ENCODE data around the gene NREP. TPM values are rescaled to one million over a fixed set of nuclear protein-coding genes. Genes with fewer than 3 reads are reported as not detected.
A peak's percentile ranks its signal among the peaks of the same experiment; 100 is the strongest.

The NREP gene
- total RNA-seq, 1 donor from 2014 or later: 462 TPM

DNA sequence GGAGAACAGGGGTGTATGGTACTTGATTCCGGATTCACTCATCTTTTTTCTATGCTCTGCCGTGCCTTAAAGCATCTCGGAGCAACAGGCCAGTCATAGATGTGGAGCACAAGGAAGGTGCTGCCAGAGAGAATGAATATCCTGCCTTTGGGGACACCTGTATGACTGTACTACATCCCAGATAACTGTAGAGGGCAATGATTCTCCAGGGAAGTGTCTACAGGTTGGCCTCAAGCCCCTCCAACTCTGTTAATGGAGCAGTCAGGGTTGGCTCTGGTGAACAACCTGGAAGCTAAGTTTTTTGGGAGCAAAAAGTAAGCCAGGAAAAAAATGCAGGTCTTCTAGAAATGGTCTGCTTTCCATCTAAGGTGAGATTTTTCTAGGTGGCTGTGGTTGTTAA is 71.0 kb downstream of the NREP start:
- peaks cover 14% of the 10 kb centered on the region for H3K4me1 Mint-ChIP-seq (ENCODE audit: unreplicated experiment)

DNA sequence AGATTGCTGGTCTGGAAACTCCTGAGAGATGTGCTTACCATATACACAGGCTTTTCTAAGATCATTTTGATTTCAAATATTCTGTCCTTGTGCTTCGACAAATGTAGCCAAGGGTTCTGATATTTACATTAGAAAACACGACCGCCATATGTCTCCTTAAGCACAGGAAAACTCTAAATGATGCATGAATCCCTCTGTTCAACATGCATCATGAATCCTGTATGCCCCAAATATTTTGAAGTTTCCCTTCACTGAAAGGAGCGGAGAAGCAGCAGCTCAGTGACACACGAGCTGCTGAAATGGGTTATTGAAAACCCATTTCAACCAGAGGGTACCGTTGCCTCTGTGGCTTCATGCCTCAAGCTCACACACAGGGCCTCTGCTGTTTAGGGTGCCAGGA is 74.4 kb downstream of the NREP start:
- TF ChIP-seq, protein P1, sequence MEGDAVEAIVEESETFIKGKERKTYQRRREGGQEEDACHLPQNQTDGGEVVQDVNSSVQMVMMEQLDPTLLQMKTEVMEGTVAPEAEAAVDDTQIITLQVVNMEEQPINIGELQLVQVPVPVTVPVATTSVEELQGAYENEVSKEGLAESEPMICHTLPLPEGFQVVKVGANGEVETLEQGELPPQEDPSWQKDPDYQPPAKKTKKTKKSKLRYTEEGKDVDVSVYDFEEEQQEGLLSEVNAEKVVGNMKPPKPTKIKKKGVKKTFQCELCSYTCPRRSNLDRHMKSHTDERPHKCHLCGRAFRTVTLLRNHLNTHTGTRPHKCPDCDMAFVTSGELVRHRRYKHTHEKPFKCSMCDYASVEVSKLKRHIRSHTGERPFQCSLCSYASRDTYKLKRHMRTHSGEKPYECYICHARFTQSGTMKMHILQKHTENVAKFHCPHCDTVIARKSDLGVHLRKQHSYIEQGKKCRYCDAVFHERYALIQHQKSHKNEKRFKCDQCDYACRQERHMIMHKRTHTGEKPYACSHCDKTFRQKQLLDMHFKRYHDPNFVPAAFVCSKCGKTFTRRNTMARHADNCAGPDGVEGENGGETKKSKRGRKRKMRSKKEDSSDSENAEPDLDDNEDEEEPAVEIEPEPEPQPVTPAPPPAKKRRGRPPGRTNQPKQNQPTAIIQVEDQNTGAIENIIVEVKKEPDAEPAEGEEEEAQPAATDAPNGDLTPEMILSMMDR (conservative IDR thresholded peaks at IDR 0.05): no peak
- Mint-ChIP-seq H3K4me1 (ENCODE audit: unreplicated experiment) (peaks cover 22% of the 10 kb centered on the region), H3K27me3 (no peaks in the 10 kb centered on the region), H3K36me3 (no peaks in the 10 kb centered on the region), H3K4me3 (no peak overlapping the region), H3K9me3 (no peaks in the 10 kb centered on the region), H3K27ac (no peak overlapping the region)
- no peak for DNase-seq (ENCODE audit: extremely low spot score, unreplicated experiment)

More for the DNA sequence above, 71.0 kb downstream of the NREP start:
- H3K36me3 Mint-ChIP-seq: no peaks in the 10 kb centered on the region
- no peak overlapping the region for H3K4me3 Mint-ChIP-seq
- DNase-seq (ENCODE audit: extremely low spot score, unreplicated experiment): no peak
- no peak overlapping the region for H3K27ac Mint-ChIP-seq
- TF ChIP-seq, protein P1 (conservative IDR thresholded peaks at IDR 0.05): peak; percentile 26
- H3K27me3 Mint-ChIP-seq: no peaks in the 10 kb centered on the region
- H3K9me3 Mint-ChIP-seq: no peaks in the 10 kb centered on the region

DNA sequence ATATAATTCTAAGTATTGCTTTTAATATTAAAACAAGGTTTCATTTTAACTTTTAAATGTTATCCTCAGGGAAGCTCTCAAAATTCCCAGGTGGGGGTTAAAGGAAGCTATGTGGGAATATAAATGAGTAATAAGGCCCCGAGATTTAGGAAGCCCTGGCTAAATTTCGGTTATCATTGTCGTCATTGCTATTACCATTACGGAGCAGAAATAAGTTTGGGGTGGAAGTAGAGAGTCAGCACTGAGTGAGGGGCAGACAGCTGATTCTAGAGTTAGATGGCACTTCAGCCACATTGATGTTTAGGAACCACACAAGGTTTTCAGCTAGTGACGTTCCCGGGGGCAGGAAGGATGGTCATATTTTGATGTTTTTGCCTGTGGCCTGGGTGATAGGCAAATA is 74.9 kb downstream of the NREP start:
- H3K36me3 Mint-ChIP-seq: no peaks in the 10 kb centered on the region
- H3K4me3 Mint-ChIP-seq: no peak overlapping the region
- DNase-seq (ENCODE audit: extremely low spot score, unreplicated experiment): no peak
- no peaks in the 10 kb centered on the region for H3K27me3 Mint-ChIP-seq
- no peak overlapping the region for H3K27ac Mint-ChIP-seq
- TF ChIP-seq, protein P1 (conservative IDR thresholded peaks at IDR 0.05): no peak
- peaks cover 22% of the 10 kb centered on the region for H3K4me1 Mint-ChIP-seq (ENCODE audit: unreplicated experiment)
- no peaks in the 10 kb centered on the region for H3K9me3 Mint-ChIP-seq

DNA sequence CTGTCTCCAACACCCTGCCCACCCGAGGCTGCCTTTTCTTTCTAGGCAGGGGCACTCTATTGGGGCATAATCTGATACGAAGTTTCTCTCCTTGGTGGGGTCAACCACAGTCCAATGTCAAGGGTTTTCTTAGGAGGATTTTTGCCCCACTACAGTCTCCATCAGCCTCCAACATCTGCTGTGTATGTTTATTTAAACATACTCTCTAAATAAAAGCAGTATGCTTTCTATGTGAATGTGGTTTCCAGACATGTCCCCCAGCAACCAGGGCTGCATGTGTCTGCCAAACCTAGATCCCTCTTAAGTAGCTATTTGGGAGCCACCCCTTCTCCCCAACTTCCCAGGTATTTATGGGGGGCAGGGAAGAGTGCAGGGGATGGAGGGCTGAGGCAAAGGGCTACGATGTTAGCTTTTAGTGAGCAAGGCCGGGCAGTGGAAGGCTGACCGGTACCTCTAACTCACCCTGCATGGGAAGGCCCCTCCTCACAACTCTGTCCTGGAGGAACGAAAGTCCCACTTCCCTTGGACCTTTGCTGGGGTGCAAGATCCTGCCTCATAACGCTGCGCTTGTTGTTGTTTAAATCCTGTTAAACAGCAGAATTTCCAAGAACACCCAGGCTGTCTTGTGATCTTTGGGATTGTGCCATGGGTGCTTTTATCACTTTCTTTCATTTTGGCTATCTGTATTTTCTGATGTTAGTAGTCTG is 75.4 kb downstream of the NREP start:
- peak overlapping the region; percentile 12 for H3K4me3 Mint-ChIP-seq
- H3K9me3 Mint-ChIP-seq: no peaks in the 10 kb centered on the region
- no peaks in the 10 kb centered on the region for H3K36me3 Mint-ChIP-seq
- H3K27me3 Mint-ChIP-seq: no peaks in the 10 kb centered on the region
- peak overlapping the region; percentile 56 for H3K27ac Mint-ChIP-seq
- peaks cover 22% of the 10 kb centered on the region for H3K4me1 Mint-ChIP-seq (ENCODE audit: unreplicated experiment)
- DNase-seq (ENCODE audit: extremely low spot score, unreplicated experiment): no peak
- TF ChIP-seq, protein P1 (conservative IDR thresholded peaks at IDR 0.05): no peak

DNA sequence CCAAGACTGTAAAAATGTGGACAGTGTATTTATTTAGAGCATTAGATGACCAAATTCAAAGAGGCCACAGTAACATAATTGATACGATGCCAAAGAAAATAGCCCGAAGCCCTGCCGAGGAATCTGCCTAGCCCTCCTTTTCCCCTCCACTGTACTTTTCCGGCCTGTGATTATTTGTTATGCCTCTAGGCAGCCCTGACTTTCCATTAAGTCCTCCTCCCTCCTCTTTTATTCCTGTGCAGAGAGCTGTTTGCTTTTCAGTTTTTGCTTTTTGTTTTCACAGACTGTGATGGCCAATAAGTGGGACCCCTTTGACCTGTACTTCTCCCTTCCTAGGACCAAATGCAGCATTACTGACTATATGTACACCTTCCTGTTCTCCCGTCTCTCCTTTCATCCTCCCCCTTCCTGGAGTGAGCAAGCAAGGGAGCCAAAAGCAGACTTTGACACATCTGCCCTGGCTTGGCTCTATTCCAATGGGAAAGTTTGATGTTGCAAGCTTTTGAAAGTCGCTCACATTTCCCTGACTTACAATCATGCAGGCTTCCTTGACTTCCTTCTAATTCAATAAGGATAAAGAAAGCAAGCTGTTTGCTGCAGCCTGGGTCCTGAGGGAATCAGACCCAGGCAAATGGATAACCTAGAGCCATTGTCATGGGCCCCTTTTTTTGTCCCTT is 76.1 kb downstream of the NREP start:
- no peak for DNase-seq (ENCODE audit: extremely low spot score, unreplicated experiment)
- Mint-ChIP-seq H3K9me3 (no peaks in the 10 kb centered on the region), H3K36me3 (no peaks in the 10 kb centered on the region), H3K4me3 (peak overlapping the region; percentile 61), H3K27ac (peak overlapping the region; percentile 56), H3K4me1 (ENCODE audit: unreplicated experiment) (peaks cover 22% of the 10 kb centered on the region), H3K27me3 (no peaks in the 10 kb centered on the region)
- TF ChIP-seq, protein P1 (conservative IDR thresholded peaks at IDR 0.05): no peak

Measured in type B pancreatic cell (in vitro differentiated cells).